Measurements from ENCODE around the gene HOXD12.

HOXD12 gene

GRCh38 chr2:176109192-176109901 is 9.8 kb downstream of the HOXD12 start:
- no peak for TF ChIP-seq CTCF (IDR thresholded peaks at IDR 0.05; ENCODE audit: low read depth, low read length, missing control alignments)
- no peak for DNase-seq (ENCODE audit: extremely low read depth, low read depth)
- H3K4me3 ChIP-seq (replicated peaks; ENCODE audit: low read depth, low read length) = no peak overlapping the region

GRCh38 chr2:176109946-176110345 is 10.4 kb downstream of the HOXD12 start:
- no peak for TF ChIP-seq CTCF (IDR thresholded peaks at IDR 0.05; ENCODE audit: low read depth, low read length, missing control alignments)
- H3K4me3 ChIP-seq (replicated peaks; ENCODE audit: low read depth, low read length) = no peak overlapping the region
- no peak for DNase-seq (ENCODE audit: extremely low read depth, low read depth)

- no peak for DNase-seq (ENCODE audit: extremely low read depth, low read depth)
- no peak for TF ChIP-seq CTCF (IDR thresholded peaks at IDR 0.05; ENCODE audit: low read depth, low read length, missing control alignments)
- no peak overlapping the region for H3K4me3 ChIP-seq (replicated peaks; ENCODE audit: low read depth, low read length)
Measured at GRCh38 chr2:176110415-176111308, 11.1 kb downstream of the HOXD12 start.

GRCh38 chr2:176111309-176111663 is 11.7 kb downstream of the HOXD12 start:
- peak; percentile 12 for TF ChIP-seq CTCF (IDR thresholded peaks at IDR 0.05; ENCODE audit: low read depth, low read length, missing control alignments)
- DNase-seq (ENCODE audit: extremely low read depth, low read depth) = no peak

GRCh38 chr2:176111846-176112374 is 12.3 kb downstream of the HOXD12 start:
- no peak for DNase-seq (ENCODE audit: extremely low read depth, low read depth)
- H3K4me3 ChIP-seq (replicated peaks; ENCODE audit: low read depth, low read length) = no peak overlapping the region
- no peak for TF ChIP-seq CTCF (IDR thresholded peaks at IDR 0.05; ENCODE audit: low read depth, low read length, missing control alignments)

More at GRCh38 chr2:176111309-176111663, 11.7 kb downstream of the HOXD12 start:
- H3K4me3 ChIP-seq (replicated peaks; ENCODE audit: low read depth, low read length) = no peak overlapping the region

GRCh38 chr2:176112375-176113302 is 13.0 kb downstream of the HOXD12 start:
- no peak for DNase-seq (ENCODE audit: extremely low read depth, low read depth)
- TF ChIP-seq CTCF (IDR thresholded peaks at IDR 0.05; ENCODE audit: low read depth, low read length, missing control alignments) = no peak
- no peak overlapping the region for H3K4me3 ChIP-seq (replicated peaks; ENCODE audit: low read depth, low read length)

Measured in HFF-Myc (cell line).